Measurements from ENCODE around the gene CDX2.

DNA sequence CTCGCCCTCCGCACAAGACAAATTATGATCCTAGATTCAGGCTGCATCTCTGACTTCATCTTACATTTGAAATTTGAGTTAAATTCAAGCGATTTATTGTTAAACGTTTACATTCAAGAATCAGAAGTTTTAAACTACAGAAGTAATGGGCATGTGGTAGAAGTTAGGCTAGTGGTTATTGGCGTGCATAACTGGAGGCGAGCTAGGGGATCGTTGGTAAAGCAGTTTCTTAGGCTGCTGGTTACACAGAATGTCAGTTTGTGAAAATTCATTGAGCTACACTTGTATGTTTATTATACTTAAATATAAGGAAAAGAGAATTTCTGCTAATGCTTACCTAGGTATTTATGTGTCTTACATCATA is 733 bp upstream of the CDX2 start:
- TF ChIP-seq CTCF (IDR thresholded peaks at IDR 0.05) (no peak), POLR2AphosphoS5 (IDR thresholded peaks at IDR 0.05) (no peak)
